GM19397 (cell line): ENCODE measurements around the gene PTGER4.
"Not testable (repeated sequence)": the region's sequence is repeated elsewhere in the genome, so short reads cannot be mapped to it uniquely, and the experiment has no call there.

Source experiments
- ATAC-seq: cut with Tn5 transposase; IDR thresholded peaks from one replicate; pipeline ENCODE4 v1.9.1; 2021; ENCODE audit warnings: mild to moderate bottlenecking, moderate library complexity; ENCODE audit not compliant: unreplicated experiment

The PTGER4 gene

DNA sequence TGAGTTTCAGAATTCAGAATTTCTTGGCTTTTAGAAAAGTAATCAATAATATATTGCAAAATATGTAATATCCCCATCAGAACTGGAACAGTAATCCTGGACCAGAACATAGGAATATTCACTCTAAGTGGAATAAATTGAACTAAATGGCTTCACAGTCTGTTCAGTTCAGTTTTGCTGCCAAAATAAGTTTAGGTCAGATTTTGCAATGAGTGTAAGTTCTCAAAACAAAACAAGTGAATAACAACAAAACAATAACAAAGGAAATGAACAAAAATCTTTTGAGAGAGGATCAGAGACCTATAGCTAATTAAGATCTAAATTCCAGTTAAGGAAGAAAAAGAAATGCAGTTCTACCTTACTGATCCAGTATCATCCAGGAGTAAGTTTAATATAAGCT lies 9.3 kb downstream of the PTGER4 start:
- no peak for ATAC-seq

DNA sequence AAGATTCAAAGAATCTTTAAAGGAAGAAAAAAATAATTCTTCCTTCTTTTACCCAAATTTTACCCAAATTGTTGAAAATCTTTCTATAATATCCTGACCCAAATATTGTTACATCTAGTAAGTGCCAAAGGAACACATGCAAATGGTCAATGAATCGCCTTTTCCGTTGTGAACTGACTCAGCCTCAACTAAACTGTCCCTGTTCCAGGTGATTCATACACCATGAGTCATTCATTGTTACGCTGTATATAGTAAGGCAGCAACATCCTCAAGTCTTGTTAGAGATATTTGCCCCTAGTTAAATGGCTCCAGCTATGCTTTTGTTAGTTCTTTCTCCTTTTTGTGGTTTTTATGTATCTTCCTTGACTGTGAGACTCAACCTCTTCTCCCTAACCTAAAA lies 9.7 kb downstream of the PTGER4 start:
- ATAC-seq: no peak

GRCh38 chr5:40690267-40690666 lies 10.6 kb downstream of the PTGER4 start:
- ATAC-seq: no peak

GRCh38 chr5:40691894-40692293 lies 12.2 kb downstream of the PTGER4 start:
- no peak for ATAC-seq

DNA sequence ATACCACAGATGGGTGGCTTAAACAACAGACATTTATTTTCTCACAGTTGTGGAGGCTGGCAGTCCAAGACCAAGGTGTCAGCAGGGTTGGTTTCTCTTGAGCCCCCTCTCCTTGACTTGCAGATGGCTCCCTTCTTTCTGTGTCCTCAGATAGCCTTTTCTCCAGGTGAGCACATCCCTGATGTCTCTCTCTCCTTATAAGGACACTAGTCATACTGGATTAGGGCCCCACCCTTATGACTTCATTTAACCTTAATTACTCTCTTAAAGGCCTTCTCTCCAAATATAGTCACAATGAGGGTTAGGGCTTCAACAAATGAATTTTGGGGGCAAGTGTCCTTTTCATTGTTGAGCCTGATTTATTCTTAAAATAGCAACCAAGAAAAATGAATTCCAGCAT lies 14.7 kb downstream of the PTGER4 start:
- no peak for ATAC-seq

GRCh38 chr5:40700116-40700782 lies 20.5 kb downstream of the PTGER4 start:
- ATAC-seq: no peak

DNA sequence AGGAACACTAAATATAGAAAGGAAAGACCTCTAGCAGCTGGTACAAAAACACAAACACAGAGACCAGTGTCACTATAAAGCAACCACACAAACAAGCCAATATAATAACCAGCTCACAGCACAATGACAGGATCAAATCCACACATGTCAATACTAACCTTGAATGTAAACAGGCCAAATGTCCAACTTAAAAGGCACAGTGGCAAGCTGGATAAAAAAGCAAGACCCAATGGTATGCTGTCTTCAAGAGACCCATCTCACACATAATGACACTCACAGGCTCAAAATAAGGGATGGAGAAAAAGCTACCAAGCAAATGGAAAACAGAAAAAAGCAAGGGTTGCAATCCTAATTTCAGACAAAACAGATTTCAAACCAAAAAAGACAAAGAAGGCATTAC lies 22.3 kb downstream of the PTGER4 start:
- not testable (repeated sequence) for ATAC-seq

GRCh38 chr5:40705484-40705883 lies 25.8 kb downstream of the PTGER4 start:
- ATAC-seq: not testable (repeated sequence)

GRCh38 chr5:40710575-40710974 lies 30.9 kb downstream of the PTGER4 start:
- ATAC-seq: not testable (repeated sequence)

- ATAC-seq: no peak
These were observed 34.3 kb downstream of the PTGER4 start for GRCh38 chr5:40714001-40714400.

DNA sequence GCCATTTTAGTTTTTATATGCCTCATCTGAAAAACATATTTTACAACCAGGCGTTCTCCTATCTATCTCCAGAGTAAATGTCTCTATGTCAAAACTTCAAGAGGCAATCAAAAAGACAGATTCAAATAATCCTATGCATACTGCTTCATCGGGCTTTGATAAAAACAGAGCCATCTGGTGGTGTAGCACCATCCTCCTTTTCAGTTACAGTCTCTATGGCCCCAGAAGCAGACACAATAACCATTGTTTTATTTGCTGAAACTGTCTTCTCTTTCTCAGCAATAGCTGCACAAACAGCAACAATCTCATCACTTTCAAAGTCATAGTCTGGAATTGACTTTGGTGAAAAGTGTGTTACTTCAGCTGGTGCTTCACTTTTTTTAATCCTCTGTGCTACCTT lies 36.3 kb downstream of the PTGER4 start:
- ATAC-seq: no peak

DNA sequence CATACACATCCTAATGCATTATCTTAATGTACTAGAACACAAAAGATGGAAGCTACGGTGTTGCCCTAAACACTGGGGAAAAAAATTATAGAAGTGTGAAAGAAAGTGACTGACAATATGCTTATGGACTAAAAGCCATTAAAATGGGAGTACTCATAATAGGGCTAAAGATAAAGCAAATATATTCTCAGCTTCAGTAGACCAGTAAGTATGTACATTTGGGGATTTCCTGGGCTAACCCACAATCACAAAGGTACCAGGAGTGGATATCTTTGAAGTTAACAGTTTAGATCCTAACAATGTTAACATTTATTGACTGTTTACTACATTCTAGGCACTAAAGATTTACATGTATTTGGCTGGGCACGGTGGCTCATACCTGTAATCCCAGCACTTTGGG lies 36.9 kb downstream of the PTGER4 start:
- ATAC-seq: no peak

- ATAC-seq: no peak
These were observed 37.6 kb downstream of the PTGER4 start for GRCh38 chr5:40717281-40717680.

DNA sequence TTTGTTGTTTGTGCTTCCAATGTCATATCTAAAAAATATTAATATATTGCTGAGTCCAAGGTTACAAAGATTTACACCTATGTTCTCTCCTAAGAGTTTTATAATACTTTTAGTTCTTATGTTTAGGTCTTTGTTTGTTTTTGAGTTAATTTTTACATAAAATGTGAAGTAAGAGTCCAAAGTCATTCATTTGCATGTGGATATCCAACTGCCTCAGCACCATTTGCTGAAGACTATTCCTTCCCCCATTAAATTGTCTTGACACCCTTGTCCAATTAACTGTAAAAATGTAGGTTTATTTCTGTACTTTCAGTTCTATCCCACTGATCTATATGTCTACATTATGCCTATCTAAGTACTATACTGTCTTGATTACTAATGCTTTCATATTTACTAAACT lies 40.4 kb downstream of the PTGER4 start:
- no peak for ATAC-seq

DNA sequence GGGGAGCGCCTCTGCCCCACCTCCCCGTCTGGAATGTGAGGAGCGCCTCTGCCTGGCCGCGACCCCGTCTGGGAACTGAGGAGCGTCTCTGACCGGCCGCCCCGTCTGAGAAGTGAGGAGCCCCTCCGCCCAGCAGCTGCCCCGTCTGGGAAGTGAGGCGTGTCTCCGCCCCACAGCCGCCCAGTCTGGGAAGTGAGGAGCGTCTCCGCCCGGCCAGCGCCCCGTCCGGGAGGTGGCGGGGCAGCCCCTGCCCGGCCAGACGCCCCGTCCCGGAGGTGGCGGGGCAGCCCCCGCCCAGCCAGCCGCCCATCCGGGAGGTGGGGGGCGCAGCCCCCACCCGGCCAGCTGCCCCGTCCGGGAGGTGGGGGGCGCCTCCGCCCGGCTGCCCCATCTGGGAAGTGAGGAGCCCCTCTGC lies 42.8 kb downstream of the PTGER4 start:
- ATAC-seq: not testable (repeated sequence)

DNA sequence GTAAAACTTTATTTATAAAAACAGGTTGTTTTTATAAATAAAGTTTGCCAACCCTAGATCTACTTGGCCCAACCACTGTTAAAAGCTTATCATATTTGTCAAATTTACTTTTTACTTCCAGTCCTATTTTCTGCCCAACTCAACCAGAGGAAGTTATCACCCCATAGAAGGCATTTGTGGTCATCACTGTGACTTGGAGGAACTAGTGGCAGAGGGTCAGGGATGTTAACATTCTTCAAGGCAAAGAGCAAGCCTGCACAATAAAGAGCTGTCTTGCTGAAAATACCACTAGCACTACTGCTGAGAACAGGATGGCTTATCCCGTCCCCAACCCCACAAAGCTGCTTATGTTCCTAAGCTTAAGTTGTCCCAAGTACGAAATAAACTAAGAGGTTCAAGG lies 53.7 kb downstream of the PTGER4 start:
- no peak for ATAC-seq

- no peak for ATAC-seq
These were observed 54.3 kb downstream of the PTGER4 start for GRCh38 chr5:40733879-40734563.

DNA sequence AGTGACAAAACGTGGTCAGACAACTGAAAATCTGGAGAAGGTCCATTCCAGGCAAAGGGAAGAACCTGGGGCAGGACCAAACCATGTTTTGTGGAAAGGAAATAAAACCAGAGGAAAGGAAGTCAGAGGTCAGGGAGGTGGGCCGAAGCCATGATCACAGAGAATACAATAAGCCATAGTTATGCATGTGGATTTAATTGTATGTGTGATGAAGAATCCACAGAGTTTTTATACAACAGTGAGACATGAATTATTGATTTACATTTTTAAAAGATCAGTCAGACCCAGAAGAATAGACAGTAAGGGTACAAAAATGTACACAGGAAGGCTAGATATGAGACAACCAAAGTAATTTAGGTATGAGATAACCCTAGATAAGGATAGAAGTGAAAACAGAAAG lies 55.3 kb downstream of the PTGER4 start:
- ATAC-seq: no peak

GRCh38 chr5:40735609-40736008 lies 55.9 kb downstream of the PTGER4 start:
- ATAC-seq: no peak

DNA sequence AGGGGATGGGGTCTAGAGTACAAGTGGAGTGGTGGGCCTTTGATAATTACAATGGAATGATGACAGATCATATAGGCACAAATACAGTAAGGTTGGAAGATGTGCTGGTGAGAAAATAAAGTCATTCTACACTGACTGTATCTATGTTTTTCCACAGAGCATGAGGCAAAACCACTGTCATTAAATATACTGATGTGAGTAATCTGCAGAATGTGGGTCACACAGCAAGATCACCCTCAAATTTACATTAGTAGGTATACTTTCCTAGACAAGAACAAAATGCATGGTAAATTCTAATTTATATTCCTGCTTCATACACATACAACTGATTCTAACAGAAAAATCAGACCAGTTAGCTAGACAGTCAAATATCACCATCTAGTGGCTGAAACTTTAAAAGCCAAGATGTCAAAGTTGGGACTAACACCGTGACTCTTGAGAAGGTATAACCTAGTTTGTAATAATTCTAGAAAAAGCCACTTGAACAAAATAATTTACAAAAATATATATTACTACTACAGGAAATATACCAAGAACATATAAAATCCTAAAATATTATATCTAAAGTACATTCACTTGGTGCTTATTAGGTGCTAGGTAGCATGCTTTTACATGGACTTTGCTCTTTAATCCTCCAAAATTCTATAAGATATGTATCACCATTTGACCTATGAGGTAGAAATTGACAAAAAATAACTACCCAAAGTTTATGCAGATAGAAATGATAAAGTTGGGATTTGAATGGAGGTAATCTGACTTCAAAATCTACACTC lies 56.6 kb downstream of the PTGER4 start:
- peak; percentile 82 for ATAC-seq

GRCh38 chr5:40738502-40738901 lies 58.8 kb downstream of the PTGER4 start:
- no peak for ATAC-seq
